GM12878 (cell line): ENCODE results near the gene COQ7. TPM values are rescaled to one million over a fixed set of nuclear protein-coding genes. Genes with fewer than 3 reads are reported as not detected.

Experiments
- EED ChIP-seq: sonication (generic); IDR thresholded peaks from 2 replicates; pipeline ENCODE4 v1.6.1; 2016; ENCODE audit warnings: antibody characterized with exemption, low read depth
- HDAC2 ChIP-seq: fragments of 200-600 bp; sonication (generic); IDR thresholded peaks from 2 replicates; pipeline ENCODE4 v1.6.1; 2017
- LARP7 ChIP-seq: fragments of 450-650 bp; IDR thresholded peaks from 2 replicates; pipeline ENCODE4 v1.6.1; 2017; ENCODE audit warnings: mild to moderate bottlenecking
- RFX5 ChIP-seq: IDR thresholded peaks from 2 replicates; pipeline ENCODE4 v1.6.1; 2011; ENCODE audit warnings: low read depth, low read length, improper control_type of control experiment
- SPI1 ChIP-seq: IDR thresholded peaks from 2 replicates; pipeline ENCODE4 v1.6.1; 2011; ENCODE audit warnings: low read depth, mild to moderate bottlenecking, low read length, moderate library complexity, borderline replicate concordance; ENCODE audit not compliant: insufficient read depth
- STAT1 ChIP-seq: fragments of 450-650 bp; conservative IDR thresholded peaks from 2 replicates; pipeline ENCODE4 v1.6.1; 2014; ENCODE audit warnings: antibody characterized with exemption, mild to moderate bottlenecking
- ZBED1 ChIP-seq: IDR thresholded peaks from 2 replicates; pipeline ENCODE4 v1.6.1; 2016; ENCODE audit warnings: borderline replicate concordance
- ZNF622 ChIP-seq: fragments of 450-650 bp; IDR thresholded peaks from 2 replicates; pipeline ENCODE4 v1.6.1; 2017; ENCODE audit warnings: mild to moderate bottlenecking, inconsistent platforms
- polyA plus RNA-seq, 11 experiments: library from polyadenylated mRNA; depleted of rRNA in 4 of 11; unstranded in 6 of 11; stranded (reverse) in 5 of 11; fragments of >200 nt; fragmentation: Nextera tagmentation in 4 of 11; fragmentation: Illumina TruSeq in 1 of 11; extraction: Ambion mirVana in 4 of 11; extraction: Trizol in 1 of 11; gene quantifications; 1 replicate in 1 of 11; 2 replicates in 10 of 11; pipeline versions ENCODE4 v1.2.1 to v1.2.3, GENCODE V29; 2011 to 2016; ENCODE audit warnings: inconsistent platforms in 2 of 11, missing spikeins in 2 of 11, low read depth in 1 of 11
- total RNA-seq, 4 experiments: library from RNA; depleted of rRNA in 3 of 4; stranded (reverse); fragments of >200 nt in 3 of 4; fragmentation: Illumina TruSeq in 1 of 4; extraction: Trizol in 1 of 4; gene quantifications; 2 replicates each; pipeline versions ENCODE4 v1.2.1 to v1.2.3, GENCODE V29; 2013 to 2021
- TF ChIP-seq, protein P1 (sequence below): fragments of 450-650 bp; formaldehyde crosslinking; IDR thresholded peaks from 2 replicates; pipeline ENCODE4 v1.4.0; 2020; ENCODE audit warnings: mild to moderate bottlenecking, moderate library complexity
- TF ChIP-seq, protein P2 (sequence below): fragments of 450-650 bp; conservative IDR thresholded peaks from 2 replicates; pipeline ENCODE4 v1.6.1; 2017; ENCODE audit warnings: mild to moderate bottlenecking, moderate library complexity
- TF ChIP-seq, protein P3 (sequence below): IDR thresholded peaks from 2 replicates; pipeline ENCODE4 v1.6.1; 2011; ENCODE audit warnings: mild to moderate bottlenecking, low read depth, low read length, moderate library complexity; ENCODE audit not compliant: insufficient replicate concordance
- TF ChIP-seq, protein P4 (sequence below): fragments of 450-650 bp; IDR thresholded peaks from 2 replicates; pipeline ENCODE4 v1.6.1; 2017; ENCODE audit warnings: mild to moderate bottlenecking, moderate library complexity
- TF ChIP-seq, protein P5 (sequence below): fragments of 450-650 bp; IDR thresholded peaks from 2 replicates; pipeline ENCODE4 v1.6.1; 2017; ENCODE audit warnings: mild to moderate bottlenecking, moderate library complexity

COQ7 gene
- total and polyA plus RNA-seq, 10 of the 15 experiments (the other 5 are each of a cell fraction or from before 2014, with no cell fraction given) = 3.2 to 21.9 (median 13.0) TPM

DNA sequence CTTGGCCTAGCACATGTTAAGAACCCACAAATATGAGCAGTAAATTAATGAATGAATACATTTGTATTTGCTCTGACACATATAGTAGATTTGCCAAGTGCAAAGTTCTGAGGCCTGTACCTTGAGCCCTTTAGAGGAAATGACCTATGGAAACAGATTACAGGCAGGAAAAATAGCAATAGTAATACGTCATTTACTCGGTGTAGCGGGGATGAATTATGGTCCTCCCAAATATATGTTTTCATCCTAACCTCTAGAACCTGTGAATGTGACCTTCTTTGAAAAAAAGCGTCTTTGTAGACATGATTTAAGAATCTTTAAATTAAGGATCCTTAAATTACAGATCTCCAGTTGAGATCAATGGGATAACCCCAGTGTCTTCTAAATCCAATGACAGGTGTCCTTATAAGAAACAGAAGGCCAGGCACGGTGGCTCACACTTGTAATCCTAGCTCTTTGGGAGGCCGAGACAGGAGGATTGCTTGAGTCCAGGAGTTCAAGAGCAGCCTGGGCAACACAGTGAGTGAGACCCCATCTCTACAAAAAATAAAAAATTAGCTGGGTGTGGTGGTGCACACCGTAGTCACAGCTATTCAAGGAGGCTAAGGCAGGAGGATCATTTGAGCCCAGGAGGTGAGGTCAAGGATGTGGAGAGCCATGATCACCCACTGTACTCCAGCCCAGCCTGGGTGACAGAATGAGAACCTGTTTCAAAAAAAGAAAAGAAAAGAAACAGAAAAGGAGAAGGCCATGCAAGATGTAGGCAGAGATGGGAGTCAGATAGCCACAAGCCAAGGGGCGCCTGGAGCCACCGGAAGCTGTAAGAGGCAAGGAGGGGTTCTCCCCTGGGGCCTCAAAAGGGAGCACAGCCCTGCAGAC lies 41.2 kb downstream of the COQ7 start (continued):
- TF ChIP-seq, protein P1, sequence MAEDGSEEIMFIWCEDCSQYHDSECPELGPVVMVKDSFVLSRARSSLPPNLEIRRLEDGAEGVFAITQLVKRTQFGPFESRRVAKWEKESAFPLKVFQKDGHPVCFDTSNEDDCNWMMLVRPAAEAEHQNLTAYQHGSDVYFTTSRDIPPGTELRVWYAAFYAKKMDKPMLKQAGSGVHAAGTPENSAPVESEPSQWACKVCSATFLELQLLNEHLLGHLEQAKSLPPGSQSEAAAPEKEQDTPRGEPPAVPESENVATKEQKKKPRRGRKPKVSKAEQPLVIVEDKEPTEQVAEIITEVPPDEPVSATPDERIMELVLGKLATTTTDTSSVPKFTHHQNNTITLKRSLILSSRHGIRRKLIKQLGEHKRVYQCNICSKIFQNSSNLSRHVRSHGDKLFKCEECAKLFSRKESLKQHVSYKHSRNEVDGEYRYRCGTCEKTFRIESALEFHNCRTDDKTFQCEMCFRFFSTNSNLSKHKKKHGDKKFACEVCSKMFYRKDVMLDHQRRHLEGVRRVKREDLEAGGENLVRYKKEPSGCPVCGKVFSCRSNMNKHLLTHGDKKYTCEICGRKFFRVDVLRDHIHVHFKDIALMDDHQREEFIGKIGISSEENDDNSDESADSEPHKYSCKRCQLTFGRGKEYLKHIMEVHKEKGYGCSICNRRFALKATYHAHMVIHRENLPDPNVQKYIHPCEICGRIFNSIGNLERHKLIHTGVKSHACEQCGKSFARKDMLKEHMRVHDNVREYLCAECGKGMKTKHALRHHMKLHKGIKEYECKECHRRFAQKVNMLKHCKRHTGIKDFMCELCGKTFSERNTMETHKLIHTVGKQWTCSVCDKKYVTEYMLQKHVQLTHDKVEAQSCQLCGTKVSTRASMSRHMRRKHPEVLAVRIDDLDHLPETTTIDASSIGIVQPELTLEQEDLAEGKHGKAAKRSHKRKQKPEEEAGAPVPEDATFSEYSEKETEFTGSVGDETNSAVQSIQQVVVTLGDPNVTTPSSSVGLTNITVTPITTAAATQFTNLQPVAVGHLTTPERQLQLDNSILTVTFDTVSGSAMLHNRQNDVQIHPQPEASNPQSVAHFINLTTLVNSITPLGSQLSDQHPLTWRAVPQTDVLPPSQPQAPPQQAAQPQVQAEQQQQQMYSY (CRISPR knock-in tag) = no peak
- TF ChIP-seq EED (0 out of 2 replicates have a peak, but pooled peaks have one; percentile 21), ZBED1 (no peak), ZNF622 (no peak), SPI1 (0 out of 2 replicates have a peak, but pooled peaks have one; percentile 3), RFX5 (no peak), HDAC2 (no peak), LARP7 (no peak), STAT1 (no peak)
- TF ChIP-seq, protein P2, sequence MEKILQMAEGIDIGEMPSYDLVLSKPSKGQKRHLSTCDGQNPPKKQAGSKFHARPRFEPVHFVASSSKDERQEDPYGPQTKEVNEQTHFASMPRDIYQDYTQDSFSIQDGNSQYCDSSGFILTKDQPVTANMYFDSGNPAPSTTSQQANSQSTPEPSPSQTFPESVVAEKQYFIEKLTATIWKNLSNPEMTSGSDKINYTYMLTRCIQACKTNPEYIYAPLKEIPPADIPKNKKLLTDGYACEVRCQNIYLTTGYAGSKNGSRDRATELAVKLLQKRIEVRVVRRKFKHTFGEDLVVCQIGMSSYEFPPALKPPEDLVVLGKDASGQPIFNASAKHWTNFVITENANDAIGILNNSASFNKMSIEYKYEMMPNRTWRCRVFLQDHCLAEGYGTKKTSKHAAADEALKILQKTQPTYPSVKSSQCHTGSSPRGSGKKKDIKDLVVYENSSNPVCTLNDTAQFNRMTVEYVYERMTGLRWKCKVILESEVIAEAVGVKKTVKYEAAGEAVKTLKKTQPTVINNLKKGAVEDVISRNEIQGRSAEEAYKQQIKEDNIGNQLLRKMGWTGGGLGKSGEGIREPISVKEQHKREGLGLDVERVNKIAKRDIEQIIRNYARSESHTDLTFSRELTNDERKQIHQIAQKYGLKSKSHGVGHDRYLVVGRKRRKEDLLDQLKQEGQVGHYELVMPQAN = no peak
- TF ChIP-seq, protein P3, sequence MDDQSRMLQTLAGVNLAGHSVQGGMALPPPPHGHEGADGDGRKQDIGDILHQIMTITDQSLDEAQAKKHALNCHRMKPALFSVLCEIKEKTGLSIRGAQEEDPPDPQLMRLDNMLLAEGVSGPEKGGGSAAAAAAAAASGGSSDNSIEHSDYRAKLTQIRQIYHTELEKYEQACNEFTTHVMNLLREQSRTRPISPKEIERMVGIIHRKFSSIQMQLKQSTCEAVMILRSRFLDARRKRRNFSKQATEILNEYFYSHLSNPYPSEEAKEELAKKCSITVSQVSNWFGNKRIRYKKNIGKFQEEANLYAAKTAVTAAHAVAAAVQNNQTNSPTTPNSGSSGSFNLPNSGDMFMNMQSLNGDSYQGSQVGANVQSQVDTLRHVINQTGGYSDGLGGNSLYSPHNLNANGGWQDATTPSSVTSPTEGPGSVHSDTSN = no peak
- TF ChIP-seq, protein P4, sequence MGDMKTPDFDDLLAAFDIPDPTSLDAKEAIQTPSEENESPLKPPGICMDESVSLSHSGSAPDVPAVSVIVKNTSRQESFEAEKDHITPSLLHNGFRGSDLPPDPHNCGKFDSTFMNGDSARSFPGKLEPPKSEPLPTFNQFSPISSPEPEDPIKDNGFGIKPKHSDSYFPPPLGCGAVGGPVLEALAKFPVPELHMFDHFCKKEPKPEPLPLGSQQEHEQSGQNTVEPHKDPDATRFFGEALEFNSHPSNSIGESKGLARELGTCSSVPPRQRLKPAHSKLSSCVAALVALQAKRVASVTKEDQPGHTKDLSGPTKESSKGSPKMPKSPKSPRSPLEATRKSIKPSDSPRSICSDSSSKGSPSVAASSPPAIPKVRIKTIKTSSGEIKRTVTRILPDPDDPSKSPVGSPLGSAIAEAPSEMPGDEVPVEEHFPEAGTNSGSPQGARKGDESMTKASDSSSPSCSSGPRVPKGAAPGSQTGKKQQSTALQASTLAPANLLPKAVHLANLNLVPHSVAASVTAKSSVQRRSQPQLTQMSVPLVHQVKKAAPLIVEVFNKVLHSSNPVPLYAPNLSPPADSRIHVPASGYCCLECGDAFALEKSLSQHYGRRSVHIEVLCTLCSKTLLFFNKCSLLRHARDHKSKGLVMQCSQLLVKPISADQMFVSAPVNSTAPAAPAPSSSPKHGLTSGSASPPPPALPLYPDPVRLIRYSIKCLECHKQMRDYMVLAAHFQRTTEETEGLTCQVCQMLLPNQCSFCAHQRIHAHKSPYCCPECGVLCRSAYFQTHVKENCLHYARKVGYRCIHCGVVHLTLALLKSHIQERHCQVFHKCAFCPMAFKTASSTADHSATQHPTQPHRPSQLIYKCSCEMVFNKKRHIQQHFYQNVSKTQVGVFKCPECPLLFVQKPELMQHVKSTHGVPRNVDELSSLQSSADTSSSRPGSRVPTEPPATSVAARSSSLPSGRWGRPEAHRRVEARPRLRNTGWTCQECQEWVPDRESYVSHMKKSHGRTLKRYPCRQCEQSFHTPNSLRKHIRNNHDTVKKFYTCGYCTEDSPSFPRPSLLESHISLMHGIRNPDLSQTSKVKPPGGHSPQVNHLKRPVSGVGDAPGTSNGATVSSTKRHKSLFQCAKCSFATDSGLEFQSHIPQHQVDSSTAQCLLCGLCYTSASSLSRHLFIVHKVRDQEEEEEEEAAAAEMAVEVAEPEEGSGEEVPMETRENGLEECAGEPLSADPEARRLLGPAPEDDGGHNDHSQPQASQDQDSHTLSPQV = no peak
- TF ChIP-seq, protein P5, sequence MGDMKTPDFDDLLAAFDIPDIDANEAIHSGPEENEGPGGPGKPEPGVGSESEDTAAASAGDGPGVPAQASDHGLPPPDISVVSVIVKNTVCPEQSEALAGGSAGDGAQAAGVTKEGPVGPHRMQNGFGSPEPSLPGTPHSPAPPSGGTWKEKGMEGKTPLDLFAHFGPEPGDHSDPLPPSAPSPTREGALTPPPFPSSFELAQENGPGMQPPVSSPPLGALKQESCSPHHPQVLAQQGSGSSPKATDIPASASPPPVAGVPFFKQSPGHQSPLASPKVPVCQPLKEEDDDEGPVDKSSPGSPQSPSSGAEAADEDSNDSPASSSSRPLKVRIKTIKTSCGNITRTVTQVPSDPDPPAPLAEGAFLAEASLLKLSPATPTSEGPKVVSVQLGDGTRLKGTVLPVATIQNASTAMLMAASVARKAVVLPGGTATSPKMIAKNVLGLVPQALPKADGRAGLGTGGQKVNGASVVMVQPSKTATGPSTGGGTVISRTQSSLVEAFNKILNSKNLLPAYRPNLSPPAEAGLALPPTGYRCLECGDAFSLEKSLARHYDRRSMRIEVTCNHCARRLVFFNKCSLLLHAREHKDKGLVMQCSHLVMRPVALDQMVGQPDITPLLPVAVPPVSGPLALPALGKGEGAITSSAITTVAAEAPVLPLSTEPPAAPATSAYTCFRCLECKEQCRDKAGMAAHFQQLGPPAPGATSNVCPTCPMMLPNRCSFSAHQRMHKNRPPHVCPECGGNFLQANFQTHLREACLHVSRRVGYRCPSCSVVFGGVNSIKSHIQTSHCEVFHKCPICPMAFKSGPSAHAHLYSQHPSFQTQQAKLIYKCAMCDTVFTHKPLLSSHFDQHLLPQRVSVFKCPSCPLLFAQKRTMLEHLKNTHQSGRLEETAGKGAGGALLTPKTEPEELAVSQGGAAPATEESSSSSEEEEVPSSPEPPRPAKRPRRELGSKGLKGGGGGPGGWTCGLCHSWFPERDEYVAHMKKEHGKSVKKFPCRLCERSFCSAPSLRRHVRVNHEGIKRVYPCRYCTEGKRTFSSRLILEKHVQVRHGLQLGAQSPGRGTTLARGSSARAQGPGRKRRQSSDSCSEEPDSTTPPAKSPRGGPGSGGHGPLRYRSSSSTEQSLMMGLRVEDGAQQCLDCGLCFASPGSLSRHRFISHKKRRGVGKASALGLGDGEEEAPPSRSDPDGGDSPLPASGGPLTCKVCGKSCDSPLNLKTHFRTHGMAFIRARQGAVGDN = 0 out of 2 replicates have a peak, but pooled peaks have one; percentile 34
